OCI-LY7 (cell line): ENCODE data around the gene MYO1B. TPM values are rescaled to one million over a fixed set of nuclear protein-coding genes. Genes with fewer than 3 reads are reported as not detected.

Source experiments
- BruUV-seq: library from RNA; stranded (reverse); fragments of 400-500 nt; replicated peaks from 2 replicates; lab custom pipeline; 2021; lab: Mats Ljungman, UMichigan
- CTCF ChIA-PET: fragments of 300-600 bp; sonication (Branson Sonifier 250); formaldehyde crosslinking; loops from one replicate; lab custom pipeline; 2022; ENCODE audit warnings: antibody characterized with exemption; ENCODE audit not compliant: unreplicated experiment; lab: Charles Lee
- POLR2A ChIA-PET: fragments of 300-600 bp; sonication (Branson Sonifier 250); formaldehyde crosslinking; loops from one replicate; lab custom pipeline; 2022; ENCODE audit warnings: antibody characterized with exemption; lab: Charles Lee
- DNase-seq: peaks from one replicate; pipeline ENCODE4 v3.0.0-alpha.2; 2015; ENCODE audit warnings: low spot score
- H2AFZ ChIP-seq: fragments of 200-600 bp; sonication (generic), shearing (Covaris generic); 2 replicates; pipeline ENCODE4 v1.6.1; 2014; ENCODE audit warnings: mild to moderate bottlenecking, antibody characterized with exemption, low read length, moderate library complexity
- H3K27ac ChIP-seq: fragments of 200-600 bp; sonication (generic); 2 replicates; pipeline ENCODE4 v1.5.1; 2014; ENCODE audit warnings: mixed run types, low read depth, mild to moderate bottlenecking, moderate library complexity, low read length, inconsistent platforms; ENCODE audit not compliant: poor library complexity, severe bottlenecking
- H3K36me3 ChIP-seq: fragments of 200-600 bp; sonication (generic); 2 replicates; pipeline ENCODE4 v1.6.1; 2014; ENCODE audit warnings: mild to moderate bottlenecking, antibody characterized with exemption, low read length, moderate library complexity, mixed read lengths; ENCODE audit not compliant: insufficient read depth
- H3K4me1 ChIP-seq: fragments of 200-600 bp; sonication (generic); 2 replicates; pipeline ENCODE4 v1.5.1; 2014; ENCODE audit warnings: mild to moderate bottlenecking, low read length; ENCODE audit not compliant: insufficient read depth, poor library complexity, severe bottlenecking
- H3K4me2 ChIP-seq: fragments of 200-600 bp; sonication (generic); 2 replicates; pipeline ENCODE4 v1.6.1; 2014; ENCODE audit warnings: mild to moderate bottlenecking, low read length
- H3K4me3 ChIP-seq: fragments of 200-600 bp; sonication (generic); 2 replicates; pipeline ENCODE4 v1.5.1; 2014; ENCODE audit warnings: mild to moderate bottlenecking, low read depth, low read length; ENCODE audit not compliant: poor library complexity, severe bottlenecking
- H3K79me2 ChIP-seq: fragments of 200-600 bp; sonication (generic); 2 replicates; pipeline ENCODE4 v1.6.1; 2016; ENCODE audit warnings: low read depth, mild to moderate bottlenecking, low read length, moderate library complexity, mixed read lengths; ENCODE audit not compliant: insufficient read depth
- H3K9me2 ChIP-seq: fragments of 200-600 bp; sonication (generic); 2 replicates; pipeline ENCODE4 v1.6.1; 2016; ENCODE audit warnings: mild to moderate bottlenecking, low read length, mixed read lengths; ENCODE audit not compliant: insufficient read depth
- H3K9me3 ChIP-seq: fragments of 200-600 bp; sonication (generic); 2 replicates; pipeline ENCODE4 v1.6.1; 2014; ENCODE audit warnings: mild to moderate bottlenecking, mixed run types, low read length, mixed read lengths
- H4K20me1 ChIP-seq: fragments of 200-600 bp; sonication (generic); 2 replicates; pipeline ENCODE4 v1.6.1; 2014; ENCODE audit warnings: mild to moderate bottlenecking, antibody characterized with exemption, low read length, moderate library complexity, mixed read lengths; ENCODE audit not compliant: insufficient read depth
- EZH2phosphoT487 ChIP-seq: fragments of 200-600 bp; sonication (generic); IDR thresholded peaks from 2 replicates; pipeline ENCODE4 v1.6.1; 2018; ENCODE audit warnings: low read depth, borderline replicate concordance, mild to moderate bottlenecking, mixed run types, antibody characterized with exemption, low read length, moderate library complexity, mixed read lengths
- intact Hi-C: fragments of 100-400 bp; cut with micrococcal nuclease; formaldehyde crosslinking; loops from one replicate; pipeline ENCODE4 v1.10.0; 2022; ENCODE audit not compliant: unreplicated experiment
- total RNA-seq, 2 experiments: library from RNA; depleted of rRNA in 1 of 2; stranded (reverse); fragments of >200 nt in 1 of 2; shearing (Covaris generic) in 1 of 2; gene quantifications; 2 replicates each; pipeline ENCODE4 v1.2.3, GENCODE V29; 2014 to 2022
- TF ChIP-seq, protein P1 (sequence below): fragments of 200-600 bp; sonication (generic); conservative IDR thresholded peaks from 2 replicates; pipeline ENCODE4 v1.5.1; 2014; ENCODE audit warnings: mild to moderate bottlenecking, antibody characterized with exemption, low read length, moderate library complexity, mixed read lengths

The MYO1B gene
- total RNA-seq, 2 experiments from 2014 or later, result not detected

DNA sequence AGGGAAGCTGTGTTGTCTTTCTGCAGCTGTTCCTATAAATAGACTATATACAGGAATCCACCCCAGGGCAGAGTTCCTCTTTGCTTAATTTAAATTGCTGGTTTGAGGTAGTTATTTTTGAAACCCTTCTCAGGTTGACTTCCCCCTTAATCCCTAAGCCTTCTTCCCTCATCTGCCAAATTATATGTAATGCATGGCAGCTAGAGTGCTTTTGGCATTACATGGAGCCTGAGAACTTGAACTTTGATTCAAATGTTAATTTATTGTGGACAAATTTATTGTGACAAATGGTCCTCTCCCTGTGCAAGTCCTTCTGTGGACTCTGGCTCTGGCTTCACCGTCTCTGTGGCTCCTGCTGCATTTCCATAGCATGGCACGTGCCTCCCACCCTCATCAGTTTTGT is 29.2 kb downstream of the MYO1B start:
- no peaks in the 10 kb centered on the region for H3K4me1 ChIP-seq
- H3K9me2 ChIP-seq, result no peaks in the 10 kb centered on the region
- 0 out of 2 replicates have a peak, but pooled peaks cover 3% of the 10 kb centered on the region for H4K20me1 ChIP-seq
- H3K4me3 ChIP-seq, result no peak overlapping the region
- no peak overlapping the region for H2AFZ ChIP-seq
- H3K9me3 ChIP-seq, result no peaks in the 10 kb centered on the region
- H3K27ac ChIP-seq, result no peak overlapping the region
- ChIA-PET CTCF (no interaction called here), POLR2A (no interaction called here)
- no peak for TF ChIP-seq EZH2phosphoT487
- TF ChIP-seq, protein P1, sequence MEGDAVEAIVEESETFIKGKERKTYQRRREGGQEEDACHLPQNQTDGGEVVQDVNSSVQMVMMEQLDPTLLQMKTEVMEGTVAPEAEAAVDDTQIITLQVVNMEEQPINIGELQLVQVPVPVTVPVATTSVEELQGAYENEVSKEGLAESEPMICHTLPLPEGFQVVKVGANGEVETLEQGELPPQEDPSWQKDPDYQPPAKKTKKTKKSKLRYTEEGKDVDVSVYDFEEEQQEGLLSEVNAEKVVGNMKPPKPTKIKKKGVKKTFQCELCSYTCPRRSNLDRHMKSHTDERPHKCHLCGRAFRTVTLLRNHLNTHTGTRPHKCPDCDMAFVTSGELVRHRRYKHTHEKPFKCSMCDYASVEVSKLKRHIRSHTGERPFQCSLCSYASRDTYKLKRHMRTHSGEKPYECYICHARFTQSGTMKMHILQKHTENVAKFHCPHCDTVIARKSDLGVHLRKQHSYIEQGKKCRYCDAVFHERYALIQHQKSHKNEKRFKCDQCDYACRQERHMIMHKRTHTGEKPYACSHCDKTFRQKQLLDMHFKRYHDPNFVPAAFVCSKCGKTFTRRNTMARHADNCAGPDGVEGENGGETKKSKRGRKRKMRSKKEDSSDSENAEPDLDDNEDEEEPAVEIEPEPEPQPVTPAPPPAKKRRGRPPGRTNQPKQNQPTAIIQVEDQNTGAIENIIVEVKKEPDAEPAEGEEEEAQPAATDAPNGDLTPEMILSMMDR, result no peak
- H3K4me2 ChIP-seq, result no peak overlapping the region
- DNase-seq, result no peak
- no TSS peak for BruUV-seq
- H3K79me2 ChIP-seq, result no peaks in the 10 kb centered on the region
- no peaks in the 10 kb centered on the region for H3K36me3 ChIP-seq
- intact Hi-C loops, result no loop called here

DNA sequence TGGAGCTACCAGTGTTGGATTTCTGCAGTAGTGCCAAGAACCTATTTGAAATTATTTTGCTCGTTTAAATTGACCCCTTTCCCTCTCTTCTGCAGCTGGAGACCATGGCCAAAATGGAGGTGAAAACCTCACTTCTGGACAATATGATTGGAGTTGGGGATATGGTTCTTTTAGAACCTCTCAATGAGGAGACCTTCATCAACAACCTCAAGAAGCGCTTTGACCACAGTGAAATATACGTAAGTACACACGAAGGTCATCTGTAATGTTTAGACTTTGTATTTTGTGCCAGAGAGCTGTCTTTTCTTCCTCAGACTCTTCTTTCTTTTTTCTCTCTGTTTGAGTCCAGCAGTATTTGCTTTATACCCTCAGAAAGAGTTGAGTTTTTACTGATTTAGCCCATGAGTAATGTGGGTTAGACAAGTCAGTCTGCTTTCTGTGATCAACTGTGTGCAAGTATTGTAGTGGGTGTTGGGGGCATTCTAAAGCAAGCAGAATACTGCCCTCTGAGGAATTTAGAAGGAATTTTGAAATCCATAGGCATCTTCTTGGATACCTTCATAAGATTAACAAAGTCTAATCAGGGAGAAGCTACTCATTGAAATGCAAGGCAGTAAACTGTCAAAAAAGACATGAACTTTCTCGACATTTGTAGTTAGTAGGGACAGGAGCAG is 31.7 kb downstream of the MYO1B start:
- Histone ChIP-seq H3K4me2 (no peak overlapping the region), H3K4me3 (no peak overlapping the region), H3K36me3 (no peaks in the 10 kb centered on the region), H3K4me1 (no peaks in the 10 kb centered on the region), H3K9me2 (no peaks in the 10 kb centered on the region), H3K79me2 (no peaks in the 10 kb centered on the region), H2AFZ (no peak overlapping the region), H4K20me1 (0 out of 2 replicates have a peak, but pooled peaks cover 3% of the 10 kb centered on the region), H3K9me3 (no peaks in the 10 kb centered on the region), H3K27ac (no peak overlapping the region)
- no peak for TF ChIP-seq EZH2phosphoT487
- TF ChIP-seq, protein P1, result no peak
- BruUV-seq, result no TSS peak
- POLR2A ChIA-PET, result interaction anchor here (0.9 kb wide), 1 partner anchor 476 kb away, joined by 3 read pairs; no protein-coding TSS in a partner anchor
- CTCF ChIA-PET, result no interaction called here
- intact Hi-C loops, result no loop called here
- no peak for DNase-seq

DNA sequence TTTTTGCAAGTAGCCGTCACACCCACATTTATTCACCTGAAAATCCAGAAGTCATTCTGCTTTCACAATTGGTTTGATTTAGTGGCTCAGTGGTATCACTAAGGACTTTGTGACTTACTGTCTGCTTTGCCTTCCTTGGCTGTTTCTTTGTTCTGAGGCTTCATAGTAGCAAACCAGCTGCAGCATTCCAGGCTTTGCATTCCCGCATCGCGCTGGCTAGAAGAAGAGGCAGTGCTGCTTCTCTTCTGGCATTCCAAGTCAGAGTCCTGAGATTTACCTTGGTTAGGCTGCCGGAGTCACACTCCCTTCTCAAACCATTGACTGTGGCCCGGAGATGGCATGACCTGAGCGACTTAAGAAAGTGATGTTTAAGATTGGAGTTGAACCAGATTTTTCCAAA is 35.1 kb downstream of the MYO1B start:
- no peaks in the 10 kb centered on the region for H3K36me3 ChIP-seq

More for the DNA sequence above, 35.1 kb downstream of the MYO1B start:
- Histone ChIP-seq H3K79me2 (no peaks in the 10 kb centered on the region), H3K9me2 (no peaks in the 10 kb centered on the region), H3K4me1 (no peaks in the 10 kb centered on the region), H4K20me1 (peaks cover 3% of the 10 kb centered on the region; the same call in 1 of the 2 replicates), H2AFZ (no peak overlapping the region), H3K4me3 (no peak overlapping the region), H3K4me2 (no peak overlapping the region), H3K27ac (no peak overlapping the region), H3K9me3 (no peaks in the 10 kb centered on the region)
- ChIA-PET POLR2A (no interaction called here), CTCF (no interaction called here)
- intact Hi-C loops, result no loop called here
- DNase-seq, result no peak
- TF ChIP-seq, protein P1, result no peak
- no peak for TF ChIP-seq EZH2phosphoT487
- BruUV-seq, result no TSS peak
